Testis (tissue), 3 donors: Measurements from ENCODE around the gene CD4. TPM values are rescaled to one million over a fixed set of nuclear protein-coding genes. Genes with fewer than 3 reads are reported as not detected.

Experiments
- DNase-seq: peaks from one replicate; pipeline ENCODE4 v3.0.0-alpha.2; 2019
- H3K27ac ChIP-seq, 2 donors: fragments of 200-600 bp; sonication (generic); one replicate each; pipeline ENCODE4 v1.5.1; 2019
- H3K27me3 ChIP-seq: fragments of 200-600 bp; sonication (generic); one replicate; pipeline ENCODE4 v1.5.1; 2019
- H3K36me3 ChIP-seq: fragments of 200-600 bp; sonication (generic); one replicate; pipeline ENCODE4 v1.5.1; 2017; ENCODE audit warnings: low read depth; ENCODE audit errors: missing control alignments
- H3K4me1 ChIP-seq: fragments of 200-600 bp; sonication (generic); one replicate; pipeline ENCODE4 v1.5.1; 2019
- H3K4me3 ChIP-seq, 2 donors: fragments of 200-600 bp; sonication (generic); one replicate each; pipeline ENCODE4 v1.5.1; 2017 to 2019
- H3K9me3 ChIP-seq: fragments of 200-600 bp; sonication (generic); one replicate; pipeline ENCODE4 v1.5.1; 2017
- POLR2A ChIP-seq: fragments of 450-650 bp; IDR thresholded peaks from one replicate; pipeline ENCODE4 v1.6.1; 2017; ENCODE audit warnings: antibody characterized with exemption, mild to moderate bottlenecking, moderate library complexity
- WGBS, 2 donors: methylation state at CpG; one replicate each; pipeline ENCODE4 v1.1.5; 2018; 5-methylcytosine and 5-hydroxymethylcytosine counted together
- intact Hi-C: fragments of 100-400 bp; cut with DNase I; formaldehyde crosslinking; loops from one replicate; pipeline ENCODE4 v1.15.1; 2023; ENCODE audit warnings: low total_unique reads
- polyA plus RNA-seq: library from polyadenylated mRNA; stranded (reverse); fragments of 350-450 nt; fragmentation: Illumina TruSeq; extraction: RNeasy Lipid Tissue Mini Kit (QIAGEN cat#74804); gene quantifications from one replicate; pipeline ENCODE4 v1.2.3, GENCODE V29; 2014; ENCODE audit warnings: low read depth, low replicate concordance; ENCODE audit not compliant: insufficient read depth
- total RNA-seq, 2 donors: library from RNA; depleted of rRNA; stranded (reverse); fragments of >200 nt; gene quantifications; one replicate each; pipeline ENCODE4 v1.2.3, GENCODE V29; 2016
- TF ChIP-seq, protein P1 (sequence below), 3 experiments: fragments of 450-650 bp in 2 of 3; fragments of 200-600 bp in 1 of 3; sonication (generic) in 1 of 3; IDR thresholded peaks; one replicate each; pipeline ENCODE4 v1.5.1; 2016 to 2019; ENCODE audit warnings: antibody characterized with exemption in 3 of 3, mild to moderate bottlenecking in 2 of 3, moderate library complexity in 1 of 3

CD4 gene
- total and polyA plus RNA-seq, 3 donors from 2014 or later, result 2.0 to 22.2 (median 4.5) TPM

DNA sequence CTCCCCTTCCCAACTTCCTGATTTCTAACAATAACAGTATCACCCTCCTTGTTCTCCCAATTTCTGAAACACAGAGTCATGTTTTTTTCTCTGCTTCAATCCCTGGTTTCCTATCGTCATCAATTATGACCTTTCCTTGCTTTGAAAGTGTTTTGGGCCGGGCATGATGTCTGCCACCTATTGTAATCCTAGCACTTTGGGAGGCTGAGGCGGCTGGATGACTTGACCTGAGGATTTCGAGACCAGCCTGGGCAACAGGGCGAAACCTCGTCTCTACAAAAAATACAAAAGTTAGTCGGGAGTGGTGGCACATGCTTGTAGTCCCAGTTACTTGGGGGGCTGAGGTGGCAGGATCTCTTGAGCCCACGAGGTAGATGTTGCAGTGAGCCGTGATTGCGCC, 19.7 kb downstream of the CD4 start:
- 86 to 89% methylated on average over 10 of the region's 10 CpGs for WGBS, 2 donors
- H3K27ac ChIP-seq, result no peak overlapping the region
- no peaks in the 10 kb centered on the region for H3K27me3 ChIP-seq
- no peak overlapping the region for H3K4me3 ChIP-seq
- TF ChIP-seq, protein P1, sequence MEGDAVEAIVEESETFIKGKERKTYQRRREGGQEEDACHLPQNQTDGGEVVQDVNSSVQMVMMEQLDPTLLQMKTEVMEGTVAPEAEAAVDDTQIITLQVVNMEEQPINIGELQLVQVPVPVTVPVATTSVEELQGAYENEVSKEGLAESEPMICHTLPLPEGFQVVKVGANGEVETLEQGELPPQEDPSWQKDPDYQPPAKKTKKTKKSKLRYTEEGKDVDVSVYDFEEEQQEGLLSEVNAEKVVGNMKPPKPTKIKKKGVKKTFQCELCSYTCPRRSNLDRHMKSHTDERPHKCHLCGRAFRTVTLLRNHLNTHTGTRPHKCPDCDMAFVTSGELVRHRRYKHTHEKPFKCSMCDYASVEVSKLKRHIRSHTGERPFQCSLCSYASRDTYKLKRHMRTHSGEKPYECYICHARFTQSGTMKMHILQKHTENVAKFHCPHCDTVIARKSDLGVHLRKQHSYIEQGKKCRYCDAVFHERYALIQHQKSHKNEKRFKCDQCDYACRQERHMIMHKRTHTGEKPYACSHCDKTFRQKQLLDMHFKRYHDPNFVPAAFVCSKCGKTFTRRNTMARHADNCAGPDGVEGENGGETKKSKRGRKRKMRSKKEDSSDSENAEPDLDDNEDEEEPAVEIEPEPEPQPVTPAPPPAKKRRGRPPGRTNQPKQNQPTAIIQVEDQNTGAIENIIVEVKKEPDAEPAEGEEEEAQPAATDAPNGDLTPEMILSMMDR (IDR thresholded peaks at IDR 0.05), result no peak
- no peak for TF ChIP-seq POLR2A
- no peaks in the 10 kb centered on the region for H3K4me1 ChIP-seq
- intact Hi-C loops, result no loop called here
- no peak for DNase-seq
- H3K9me3 ChIP-seq, result no peaks in the 10 kb centered on the region
- H3K36me3 ChIP-seq, result no peaks in the 10 kb centered on the region

DNA sequence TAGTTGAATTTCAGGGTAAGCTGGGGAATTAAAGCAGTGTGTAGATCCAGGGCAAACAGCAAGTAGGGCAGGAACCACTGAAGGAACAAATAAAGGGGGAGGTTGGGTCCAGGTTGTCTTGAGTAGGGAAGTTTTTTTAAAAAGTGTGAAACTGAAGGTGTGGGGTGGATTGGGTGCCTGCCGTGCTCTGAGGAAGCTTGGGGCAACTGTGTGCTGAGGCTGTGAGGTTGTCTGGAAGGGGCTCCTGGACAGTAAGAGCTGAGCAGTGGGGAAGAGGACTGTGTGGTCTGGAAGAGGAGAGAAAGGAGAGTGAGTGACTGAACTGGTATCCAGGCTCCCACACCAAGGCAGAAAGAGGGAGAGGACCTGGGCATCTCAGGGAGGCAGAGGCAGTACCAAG, 21.4 kb downstream of the CD4 start:
- Histone ChIP-seq H3K4me1 (no peaks in the 10 kb centered on the region), H3K36me3 (no peaks in the 10 kb centered on the region), H3K27me3 (no peaks in the 10 kb centered on the region), H3K27ac (no peak overlapping the region), H3K9me3 (no peaks in the 10 kb centered on the region), H3K4me3 (no peak overlapping the region)
- 78 to 88% methylated on average over 1 of the region's 1 CpG for WGBS, 2 donors
- intact Hi-C loops, result no loop called here
- no peak for DNase-seq
- TF ChIP-seq POLR2A, result no peak
- TF ChIP-seq, protein P1 (IDR thresholded peaks at IDR 0.05), result no peak

DNA sequence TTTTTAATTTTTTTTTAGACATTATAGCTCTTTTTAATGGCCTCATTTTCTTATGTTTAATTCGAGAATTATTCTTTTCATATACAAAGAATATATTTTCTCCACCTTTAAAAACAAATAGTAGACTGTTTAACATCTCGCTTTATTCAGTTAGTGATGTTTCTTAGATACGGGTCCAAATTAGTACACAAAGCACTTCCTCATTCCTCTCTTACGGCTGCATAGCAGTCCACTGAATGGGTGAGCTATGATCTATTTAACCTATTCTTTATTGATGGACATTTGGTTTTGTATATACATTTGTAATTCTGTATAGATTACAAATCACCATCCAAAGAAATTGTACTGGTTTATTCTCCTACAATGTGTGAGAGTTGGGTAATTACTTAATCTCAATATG, 24.0 kb downstream of the CD4 start:
- 79 to 84% methylated on average over 4 of the region's 4 CpGs for WGBS, 2 donors
- Histone ChIP-seq H3K4me3 (no peak overlapping the region), H3K36me3 (no peaks in the 10 kb centered on the region), H3K27ac (no peak overlapping the region), H3K9me3 (no peaks in the 10 kb centered on the region), H3K27me3 (no peaks in the 10 kb centered on the region), H3K4me1 (no peaks in the 10 kb centered on the region)
- no peak for DNase-seq
- no peak for TF ChIP-seq POLR2A
- TF ChIP-seq, protein P1 (IDR thresholded peaks at IDR 0.05), result no peak
- intact Hi-C loops, result no loop called here

DNA sequence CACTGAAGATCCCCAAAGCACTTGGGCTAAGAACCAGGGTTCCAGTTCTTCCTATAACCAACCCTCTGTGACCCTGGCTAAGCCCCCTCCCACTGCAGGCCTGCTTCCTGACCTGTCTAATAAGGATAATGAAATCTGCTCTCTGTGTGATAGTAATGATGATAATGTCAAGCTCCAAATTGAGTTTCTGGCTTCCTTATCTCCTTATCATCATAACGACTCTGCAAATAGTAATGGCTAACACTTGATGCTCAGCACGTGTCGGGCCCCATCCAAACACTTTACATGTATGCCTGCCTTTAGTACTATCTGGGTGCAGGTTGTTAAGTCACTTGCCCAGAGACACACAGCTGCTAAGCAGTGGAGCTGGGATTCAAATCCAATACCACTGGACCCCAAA, 27.3 kb downstream of the CD4 start:
- Histone ChIP-seq H3K4me3 (no peak overlapping the region), H3K27ac (no peak overlapping the region), H3K27me3 (no peaks in the 10 kb centered on the region), H3K36me3 (no peaks in the 10 kb centered on the region), H3K4me1 (no peaks in the 10 kb centered on the region), H3K9me3 (no peaks in the 10 kb centered on the region)
- no peak for DNase-seq
- intact Hi-C loops, result no loop called here
- 64 to 73% methylated on average over 3 of the region's 3 CpGs for WGBS, 2 donors
- TF ChIP-seq, protein P1 (IDR thresholded peaks at IDR 0.05), result no peak
- TF ChIP-seq POLR2A, result no peak

DNA sequence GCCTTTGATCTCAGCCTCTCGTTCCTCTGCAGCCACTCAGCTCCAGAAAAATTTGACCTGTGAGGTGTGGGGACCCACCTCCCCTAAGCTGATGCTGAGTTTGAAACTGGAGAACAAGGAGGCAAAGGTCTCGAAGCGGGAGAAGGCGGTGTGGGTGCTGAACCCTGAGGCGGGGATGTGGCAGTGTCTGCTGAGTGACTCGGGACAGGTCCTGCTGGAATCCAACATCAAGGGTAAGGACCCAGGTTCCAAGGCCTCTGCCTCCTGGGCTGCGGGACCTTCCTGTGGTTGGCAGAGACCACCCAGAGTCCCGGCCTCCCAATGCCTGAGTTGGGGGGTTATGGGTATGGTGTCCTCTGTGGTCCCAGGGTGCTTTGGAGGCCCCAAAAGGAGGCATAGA, 27.8 kb downstream of the CD4 start:
- TF ChIP-seq POLR2A, result no peak
- TF ChIP-seq, protein P1 (IDR thresholded peaks at IDR 0.05), result no peak
- 87 to 91% methylated on average over 7 to 8 of the region's 8 CpGs for WGBS, 2 donors
- no peak overlapping the region for H3K4me3 ChIP-seq
- H3K27me3 ChIP-seq, result no peaks in the 10 kb centered on the region
- H3K4me1 ChIP-seq, result peaks cover 3% of the 10 kb centered on the region
- H3K9me3 ChIP-seq, result no peaks in the 10 kb centered on the region
- H3K36me3 ChIP-seq, result no peaks in the 10 kb centered on the region
- H3K27ac ChIP-seq, result no peak overlapping the region
- DNase-seq, result no peak
- intact Hi-C loops, result no loop called here
